IMR-90 (cell line): ENCODE results near the gene USP7. TPM values are rescaled to one million over a fixed set of nuclear protein-coding genes. Genes with fewer than 3 reads are reported as not detected.

Experiments used
- ATAC-seq: fragments of 200-7000 bp; cut with Tn5 transposase; 2 replicates; pipeline ENCODE4 v1.9.1; 2020; ENCODE audit warnings: low read depth, mild to moderate bottlenecking, moderate library complexity
- BruUV-seq: library from RNA; stranded (reverse); fragments of 400-500 nt; replicated peaks from 2 replicates; lab custom pipeline; 2021; lab: Mats Ljungman, UMichigan
- CTCF ChIA-PET: fragments of 300-600 bp; formaldehyde crosslinking; extraction: SDS; loops from one replicate; lab custom pipeline; 2021; ENCODE audit warnings: antibody characterized with exemption; lab: Yijun Ruan, JAX
- POLR2A ChIA-PET: fragments of 300-600 bp; sonication (Branson Sonifier 250); formaldehyde crosslinking; loops from one replicate; lab custom pipeline; 2022; ENCODE audit warnings: antibody characterized with exemption; ENCODE audit not compliant: unreplicated experiment; lab: Charles Lee
- DNase-seq: peaks from one replicate; pipeline ENCODE4 v3.0.0; 2013
- H2AFZ ChIP-seq: replicated peaks from 2 replicates; pipeline ENCODE3; 2013; ENCODE audit warnings: low read length, mild to moderate bottlenecking; ENCODE audit not compliant: poor library complexity
- H2AK5ac ChIP-seq: 2 replicates; pipeline ENCODE4 v1.6.1; 2013; ENCODE audit warnings: low read depth, low read length, inconsistent platforms
- H2AK9ac ChIP-seq: replicated peaks from 2 replicates; pipeline ENCODE3; 2013; ENCODE audit warnings: mild to moderate bottlenecking, low read depth, low read length, moderate library complexity; ENCODE audit not compliant: poor library complexity
- H2BK120ac ChIP-seq: 2 replicates; pipeline ENCODE4 v1.6.1; 2013; ENCODE audit warnings: low read depth, low read length, inconsistent platforms
- H2BK15ac ChIP-seq: 3 replicates; pipeline ENCODE4 v1.6.1; 2013; ENCODE audit warnings: low read depth, low read length, inconsistent platforms
- H2BK20ac ChIP-seq: 2 replicates; pipeline ENCODE4 v1.6.1; 2013; ENCODE audit warnings: low read depth, mild to moderate bottlenecking, inconsistent platforms, low read length, moderate library complexity
- H2BK5ac ChIP-seq: 2 replicates; pipeline ENCODE4 v1.6.1; 2013; ENCODE audit warnings: mild to moderate bottlenecking, low read depth, low read length, inconsistent platforms; ENCODE audit not compliant: poor library complexity, severe bottlenecking
- H3K14ac ChIP-seq: replicated peaks from 2 replicates; pipeline ENCODE4 v1.6.1; 2013; ENCODE audit warnings: low read depth, low read length, inconsistent platforms
- H3K18ac ChIP-seq: 2 replicates; pipeline ENCODE4 v1.6.1; 2013; ENCODE audit warnings: low read depth, low read length, control low read depth
- H3K23ac ChIP-seq: 2 replicates; pipeline ENCODE4 v1.6.1; 2013; ENCODE audit warnings: low read depth, low read length, inconsistent platforms
- H3K27ac ChIP-seq: 2 replicates; pipeline ENCODE4 v1.5.1; 2013; ENCODE audit warnings: mild to moderate bottlenecking, control low read depth, low read length; ENCODE audit not compliant: insufficient read depth
- H3K27me3 ChIP-seq: 2 replicates; pipeline ENCODE4 v1.6.1; 2013; ENCODE audit warnings: low read length; ENCODE audit not compliant: control insufficient read depth, insufficient read depth
- H3K36me3 ChIP-seq: 2 replicates; pipeline ENCODE4 v1.6.1; 2013; ENCODE audit warnings: low read length, mixed read lengths; ENCODE audit not compliant: control insufficient read depth, insufficient read depth
- H3K4ac ChIP-seq: 2 replicates; pipeline ENCODE4 v1.6.1; 2013; ENCODE audit warnings: low read depth, low read length, inconsistent platforms
- H3K4me1 ChIP-seq: 2 replicates; pipeline ENCODE4 v1.6.1; 2013; ENCODE audit warnings: low read length, mixed read lengths; ENCODE audit not compliant: control insufficient read depth, insufficient read depth
- H3K4me2 ChIP-seq: 2 replicates; pipeline ENCODE4 v1.6.1; 2013; ENCODE audit warnings: low read depth, mild to moderate bottlenecking, control low read depth, low read length, moderate library complexity
- H3K4me3 ChIP-seq: 2 replicates; pipeline ENCODE4 v1.5.1; 2013; ENCODE audit warnings: low read depth, mild to moderate bottlenecking, control low read depth, low read length, moderate library complexity; ENCODE audit not compliant: insufficient read depth
- H3K56ac ChIP-seq: 2 replicates; pipeline ENCODE4 v1.6.1; 2013; ENCODE audit warnings: low read length, inconsistent platforms; ENCODE audit not compliant: insufficient read depth; ENCODE audit errors: extremely low read depth
- H3K79me1 ChIP-seq, 2 experiments: 2 replicates each; pipeline ENCODE4 v1.6.1; 2013; ENCODE audit warnings: low read length in 2 of 2, inconsistent platforms in 1 of 2, low read depth in 1 of 2
- H3K9ac ChIP-seq: 2 replicates; pipeline ENCODE4 v1.6.1; 2013; ENCODE audit warnings: low read depth, low read length, control low read depth
- H3K9me1 ChIP-seq: 2 replicates; pipeline ENCODE4 v1.6.1; 2013; ENCODE audit warnings: low read length, inconsistent platforms; ENCODE audit not compliant: insufficient read depth
- H3K9me3 ChIP-seq: 2 replicates; pipeline ENCODE4 v1.6.1; 2013; ENCODE audit warnings: low read length; ENCODE audit not compliant: control insufficient read depth, insufficient read depth
- H4K20me1 ChIP-seq: 2 replicates; pipeline ENCODE4 v1.6.1; 2013; ENCODE audit warnings: low read length, inconsistent platforms; ENCODE audit not compliant: insufficient read depth
- H4K5ac ChIP-seq: 2 replicates; pipeline ENCODE4 v1.6.1; 2013; ENCODE audit warnings: mild to moderate bottlenecking, low read depth, low read length, control low read depth
- H4K8ac ChIP-seq, 2 experiments: 2 replicates each; pipeline ENCODE4 v1.6.1; 2013; ENCODE audit warnings: low read depth in 2 of 2, low read length in 2 of 2, control low read depth in 1 of 2, inconsistent platforms in 1 of 2
- H4K91ac ChIP-seq: 2 replicates; pipeline ENCODE4 v1.6.1; 2013; ENCODE audit warnings: low read depth, low read length, inconsistent platforms; ENCODE audit not compliant: insufficient read depth
- BHLHE40 ChIP-seq: fragments of 150-350 bp; IDR thresholded peaks from 2 replicates; pipeline ENCODE4 v1.6.1; 2016; ENCODE audit warnings: mild to moderate bottlenecking, low read depth, low read length
- CEBPB ChIP-seq: IDR thresholded peaks from 2 replicates; pipeline ENCODE4 v1.6.1; 2012; ENCODE audit warnings: low read depth, low read length, improper control_type of control experiment
- CHD1 ChIP-seq: IDR thresholded peaks from 2 replicates; pipeline ENCODE4 v1.6.1; 2012; ENCODE audit warnings: low read depth, low read length, improper control_type of control experiment
- CTCF ChIP-seq: conservative IDR thresholded peaks from 2 replicates; pipeline ENCODE4 v1.5.1; 2012; ENCODE audit warnings: mild to moderate bottlenecking, low read depth, low read length, improper control_type of control experiment
- POLR2A ChIP-seq: IDR thresholded peaks from 2 replicates; pipeline ENCODE4 v1.6.1; 2012; ENCODE audit warnings: mild to moderate bottlenecking, low read depth, low read length
- RAD21 ChIP-seq: IDR thresholded peaks from 2 replicates; pipeline ENCODE4 v1.6.1; 2012; ENCODE audit warnings: low read length, improper control_type of control experiment
- SMC3 ChIP-seq: fragments of 150-350 bp; IDR thresholded peaks from 2 replicates; pipeline ENCODE4 v1.6.1; 2016; ENCODE audit warnings: low read depth, mild to moderate bottlenecking, antibody characterized with exemption, low read length, moderate library complexity
- dilution Hi-C: fragments of 300-500 bp; cut with HindIII; formaldehyde crosslinking; loops from one replicate; pipeline ENCODE4 v1.14.3; 2018; ENCODE audit warnings: low sequenced_read_pairs; ENCODE audit not compliant: unreplicated experiment
- in situ Hi-C: fragments of 300-500 bp; cut with MboI; formaldehyde crosslinking; loops from 3 replicates; pipeline ENCODE4 v1.14.3; 2019; ENCODE audit warnings: low sequenced_read_pairs, inconsistent platforms, mixed read lengths
- intact Hi-C: fragments of 100-400 bp; cut with micrococcal nuclease; formaldehyde crosslinking; loops from 2 replicates; pipeline ENCODE4 v1.10.0; 2022
- polyA plus RNA-seq, 3 experiments: library from polyadenylated mRNA; depleted of rRNA; stranded (reverse); fragments of >200 nt; gene quantifications; 2 replicates each; pipeline ENCODE4 v1.2.3, GENCODE V29; 2012; ENCODE audit warnings: low replicate concordance in 1 of 3
- total RNA-seq: library from RNA; depleted of rRNA; stranded (reverse); fragments of >200 nt; gene quantifications from 2 replicates; pipeline ENCODE4 v1.2.3, GENCODE V29; 2012

USP7 gene
- total and polyA plus RNA-seq, 2 of the 4 experiments (the other 2 are of a cell fraction), result 17.8 to 28.3 TPM

GRCh38 chr16:8936421-8936820 lies 27.3 kb downstream of the USP7 start:
- H2AK9ac ChIP-seq, result no peak overlapping the region
- H3K4me3 ChIP-seq, result no peak overlapping the region
- H3K36me3 ChIP-seq, result no peaks in the 10 kb centered on the region
- H3K9me3 ChIP-seq, result no peaks in the 10 kb centered on the region
- in situ Hi-C loops, result no loop called here
- no TSS peak for BruUV-seq
- no peak overlapping the region for H3K14ac ChIP-seq
- no peak overlapping the region for H2BK120ac ChIP-seq
- TF ChIP-seq CEBPB (no peak), RAD21 (peak; percentile 44), CHD1 (no peak), BHLHE40 (no peak), POLR2A (no peak), SMC3 (peak; percentile 28; the same call in 1 of the 2 replicates), CTCF (peak; percentile 46)
- H3K27ac ChIP-seq, result no peak overlapping the region
- H3K18ac ChIP-seq, result no peak overlapping the region
- H4K5ac ChIP-seq, result no peak overlapping the region
- peak; percentile 86 for ATAC-seq
- peaks cover 100% of the 10 kb centered on the region for H4K20me1 ChIP-seq
- intact Hi-C loops, result loop anchor here (10.0 kb wide), 1 partner anchor 502 kb away; no protein-coding TSS in a partner anchor
- H3K4me2 ChIP-seq, result no peak overlapping the region
- peaks cover 14 to 85% of the 10 kb centered on the region in 2 experiments for H3K79me1 ChIP-seq
- no peaks in the 10 kb centered on the region for H3K27me3 ChIP-seq
- no peak overlapping the region for H3K56ac ChIP-seq
- no peak overlapping the region for H2AK5ac ChIP-seq
- peak; percentile 54 for DNase-seq
- no peak overlapping the region for H3K9ac ChIP-seq
- H2AFZ ChIP-seq, result no peak overlapping the region
- H2BK15ac ChIP-seq, result no peak overlapping the region
- no peak overlapping the region for H4K8ac ChIP-seq
- no peak overlapping the region for H3K23ac ChIP-seq
- ChIA-PET POLR2A (no interaction called here), CTCF (interaction anchor here (0.9 to 1.4 kb wide), 7 partner anchors 8 to 73 kb away, joined by 3 to 7 read pairs (median 4); no protein-coding TSS in a partner anchor)
- dilution Hi-C loops, result no loop called here
- H3K4ac ChIP-seq, result no peak overlapping the region
- no peak overlapping the region for H2BK20ac ChIP-seq
- no peak overlapping the region for H4K91ac ChIP-seq
- no peaks in the 10 kb centered on the region for H3K4me1 ChIP-seq
- no peak overlapping the region for H2BK5ac ChIP-seq
- peaks cover 17% of the 10 kb centered on the region for H3K9me1 ChIP-seq
